Measurements from ENCODE around the gene SF3B6. TPM values are rescaled to one million over a fixed set of nuclear protein-coding genes. Genes with fewer than 3 reads are reported as not detected.
A peak's percentile ranks its signal among the peaks of the same experiment; 100 is the strongest.
"Not testable (repeated sequence)": the region's sequence is repeated elsewhere in the genome, so short reads cannot be mapped to it uniquely, and the experiment has no call there.

Gene SF3B6
- total RNA-seq, 4 donors from 2014 or later: 72.1 to 101 (median 85.6) TPM

- WGBS: 79% methylated on average over 11 of the region's 11 CpGs
- peak overlapping the region; percentile 67 for H3K4me3 ChIP-seq
- no peaks in the 10 kb centered on the region for H3K27me3 ChIP-seq
- DNase-seq (ENCODE audit: low spot score in 2 of 2): no peak
- H3K9me3 ChIP-seq: no peaks in the 10 kb centered on the region
- no peak overlapping the region for H3K27ac ChIP-seq
- H3K36me3 ChIP-seq: no peaks in the 10 kb centered on the region
- TF ChIP-seq EP300 (IDR thresholded peaks at IDR 0.05) (no peak), POLR2AphosphoS5 (IDR thresholded peaks at IDR 0.05) (no peak), POLR2A (IDR thresholded peaks at IDR 0.05) (no peak), CTCF (IDR thresholded peaks at IDR 0.05) (no peak)
- H3K4me1 ChIP-seq: peaks cover 33% of the 10 kb centered on the region
Measured at GRCh38 chr2:24045511-24046508, 30.3 kb downstream of the SF3B6 start.

- H3K27ac ChIP-seq; H3K9me3 ChIP-seq; H3K4me3 ChIP-seq; DNase-seq (ENCODE audit: low spot score in 2 of 2); H3K27me3 ChIP-seq: not testable (repeated sequence)
- Histone ChIP-seq H3K36me3 (peaks cover 12% of the 10 kb centered on the region), H3K4me1 (peaks cover 11% of the 10 kb centered on the region)
- WGBS: 89% methylated on average over 6 of the region's 6 CpGs
Measured at GRCh38 chr2:24043133-24043532, 33.0 kb downstream of the SF3B6 start.

- Histone ChIP-seq H3K27me3 (no peaks in the 10 kb centered on the region), H3K9me3 (no peaks in the 10 kb centered on the region), H3K4me3 (no peak overlapping the region), H3K27ac (no peak overlapping the region), H3K36me3 (peaks cover 21% of the 10 kb centered on the region), H3K4me1 (no peaks in the 10 kb centered on the region)
- TF ChIP-seq POLR2AphosphoS5 (IDR thresholded peaks at IDR 0.05) (no peak), CTCF (IDR thresholded peaks at IDR 0.05) (no peak), POLR2A (IDR thresholded peaks at IDR 0.05) (no peak)
- DNase-seq (ENCODE audit: low spot score in 2 of 2): no peak
- WGBS: 92% methylated on average over 4 of the region's 4 CpGs
Measured at GRCh38 chr2:24040511-24040910, 35.6 kb downstream of the SF3B6 start.

GRCh38 chr2:24038786-24039499 lies 37.2 kb downstream of the SF3B6 start:
- WGBS: 96% methylated on average over 8 of the region's 9 CpGs

GRCh38 chr2:24026233-24026632 lies 49.9 kb downstream of the SF3B6 start:
- Histone ChIP-seq H3K27ac (no peak overlapping the region), H3K4me1 (no peaks in the 10 kb centered on the region), H3K4me3 (no peak overlapping the region), H3K27me3 (no peaks in the 10 kb centered on the region), H3K9me3 (no peaks in the 10 kb centered on the region), H3K36me3 (peaks cover 44% of the 10 kb centered on the region)
- WGBS: 69% methylated on average over 2 of the region's 2 CpGs
- peak in 1 of 2 donors; percentile 20 for DNase-seq (ENCODE audit: low spot score in 2 of 2)
- TF ChIP-seq EP300 (IDR thresholded peaks at IDR 0.05) (no peak), POLR2AphosphoS5 (IDR thresholded peaks at IDR 0.05) (no peak), POLR2A (IDR thresholded peaks at IDR 0.05) (no peak), CTCF (IDR thresholded peaks at IDR 0.05) (no peak)

More at GRCh38 chr2:24038786-24039499, 37.2 kb downstream of the SF3B6 start:
- Histone ChIP-seq H3K27me3 (no peaks in the 10 kb centered on the region), H3K36me3 (peaks cover 21% of the 10 kb centered on the region), H3K4me1 (no peaks in the 10 kb centered on the region), H3K27ac (no peak overlapping the region), H3K9me3 (no peaks in the 10 kb centered on the region), H3K4me3 (no peak overlapping the region)
- peak in 1 of 2 donors; percentile 49 for DNase-seq (ENCODE audit: low spot score in 2 of 2)
- TF ChIP-seq CTCF (IDR thresholded peaks at IDR 0.05) (no peak), POLR2AphosphoS5 (IDR thresholded peaks at IDR 0.05) (no peak), EP300 (IDR thresholded peaks at IDR 0.05) (no peak), POLR2A (IDR thresholded peaks at IDR 0.05) (no peak)

All from suprapubic skin (tissue), 4 donors.